HFFc6 (cell line): ENCODE results near the gene PAEP. TPM values are rescaled to one million over a fixed set of nuclear protein-coding genes. Genes with fewer than 3 reads are reported as not detected.
"Not testable (repeated sequence)": the region's sequence is repeated elsewhere in the genome, so short reads cannot be mapped to it uniquely, and the experiment has no call there.

Source experiments
- DNase-seq: peaks from one replicate; pipeline ENCODE4 v3.0.0-alpha.2; 2018
- H3K27ac Mint-ChIP-seq: 2 replicates; pipeline ENCODE4 v1.8.0; 2020; ENCODE audit warnings: mild to moderate bottlenecking, mixed read lengths
- H3K27me3 Mint-ChIP-seq: 2 replicates; pipeline ENCODE4 v1.8.0; 2021; ENCODE audit warnings: mild to moderate bottlenecking, moderate library complexity, mixed read lengths; ENCODE audit not compliant: insufficient read depth
- H3K36me3 Mint-ChIP-seq: 2 replicates; pipeline ENCODE4 v1.8.0; 2021; ENCODE audit warnings: low read depth, mixed read lengths
- H3K4me1 Mint-ChIP-seq: 2 replicates; pipeline ENCODE4 v1.8.0; 2020; ENCODE audit warnings: low read depth, mixed read lengths
- H3K4me3 Mint-ChIP-seq: 2 replicates; pipeline ENCODE4 v1.8.0; 2020; ENCODE audit warnings: mild to moderate bottlenecking, moderate library complexity, mixed read lengths
- H3K9me3 Mint-ChIP-seq: 2 replicates; pipeline ENCODE4 v1.8.0; 2020; ENCODE audit warnings: mild to moderate bottlenecking, mixed read lengths
- CTCF ChIP-seq: fragments of 200-600 bp; sonication (generic); IDR thresholded peaks from 2 replicates; pipeline ENCODE4 v1.5.0; 2021; ENCODE audit warnings: antibody characterized with exemption, mild to moderate bottlenecking
- total RNA-seq, 6 experiments: library from RNA; stranded (reverse); fragmentation: NEBNext Ultra II Directional; extraction: Animal tissue kit (Norgen Biotek cat#: 25700); gene quantifications; 2 replicates in 1 of 6; 3 replicates in 5 of 6; pipeline ENCODE4 v1.2.3, GENCODE V29; 2021

The PAEP gene
- total RNA-seq, 6 experiments from 2014 or later: not detected

DNA sequence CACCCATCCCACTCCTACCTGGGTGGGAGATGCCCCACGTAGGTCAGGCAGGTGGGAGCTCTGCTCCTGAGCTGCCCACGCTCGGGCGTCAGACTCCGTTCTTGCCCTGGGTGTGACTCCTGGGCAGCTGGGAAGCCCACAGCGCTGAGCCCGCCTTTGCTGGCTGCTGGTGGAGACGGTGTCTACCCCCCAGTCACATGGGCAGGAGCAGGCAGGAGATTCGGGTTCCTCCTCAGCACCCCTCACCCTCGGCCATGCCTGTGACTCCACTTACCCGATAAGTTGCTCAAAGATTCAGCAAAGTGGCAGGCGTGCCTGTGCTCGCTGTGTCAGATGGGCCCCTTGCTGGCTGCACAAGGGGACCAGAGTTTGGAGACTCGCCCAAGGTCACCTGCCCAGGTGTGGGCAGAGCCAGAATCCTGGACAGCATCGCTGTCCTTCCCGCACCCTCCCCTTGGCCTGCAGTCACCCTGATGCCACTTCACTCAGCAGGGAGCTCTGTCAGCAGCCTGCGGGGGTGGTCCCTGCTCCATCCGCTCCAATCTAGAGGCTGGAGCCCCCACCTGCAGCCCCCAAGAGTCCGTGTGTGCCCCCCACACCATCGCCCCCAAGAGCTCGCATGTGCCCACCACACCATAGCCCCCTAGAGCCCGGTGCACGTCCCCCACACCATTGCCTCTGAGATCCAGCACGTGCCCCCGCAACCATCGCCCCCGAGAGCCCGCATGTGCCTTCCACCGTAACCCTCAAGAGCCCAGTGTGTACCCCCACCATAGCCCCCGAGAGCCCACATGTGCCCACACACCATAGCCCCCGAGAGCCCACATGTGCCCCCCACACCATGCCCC is 36.1 kb upstream of the PAEP start:
- no peak for DNase-seq
- H3K27me3 Mint-ChIP-seq: peaks cover 7% of the 10 kb centered on the region; the same call in 1 of the 2 replicates
- H3K9me3 Mint-ChIP-seq: no peaks in the 10 kb centered on the region
- no peak overlapping the region for H3K4me3 Mint-ChIP-seq
- no peaks in the 10 kb centered on the region for H3K36me3 Mint-ChIP-seq
- H3K4me1 Mint-ChIP-seq: no peaks in the 10 kb centered on the region
- no peak for TF ChIP-seq CTCF
- H3K27ac Mint-ChIP-seq: no peak overlapping the region

- H3K27me3 Mint-ChIP-seq: peaks cover 3% of the 10 kb centered on the region; the same call in 1 of the 2 replicates
- DNase-seq: no peak
- H3K36me3 Mint-ChIP-seq: no peaks in the 10 kb centered on the region
- no peak for TF ChIP-seq CTCF
- no peak overlapping the region for H3K27ac Mint-ChIP-seq
- H3K4me1 Mint-ChIP-seq: no peaks in the 10 kb centered on the region
- no peaks in the 10 kb centered on the region for H3K9me3 Mint-ChIP-seq
- no peak overlapping the region for H3K4me3 Mint-ChIP-seq
These were observed 35.3 kb upstream of the PAEP start for GRCh38 chr9:135526089-135526729.

DNA sequence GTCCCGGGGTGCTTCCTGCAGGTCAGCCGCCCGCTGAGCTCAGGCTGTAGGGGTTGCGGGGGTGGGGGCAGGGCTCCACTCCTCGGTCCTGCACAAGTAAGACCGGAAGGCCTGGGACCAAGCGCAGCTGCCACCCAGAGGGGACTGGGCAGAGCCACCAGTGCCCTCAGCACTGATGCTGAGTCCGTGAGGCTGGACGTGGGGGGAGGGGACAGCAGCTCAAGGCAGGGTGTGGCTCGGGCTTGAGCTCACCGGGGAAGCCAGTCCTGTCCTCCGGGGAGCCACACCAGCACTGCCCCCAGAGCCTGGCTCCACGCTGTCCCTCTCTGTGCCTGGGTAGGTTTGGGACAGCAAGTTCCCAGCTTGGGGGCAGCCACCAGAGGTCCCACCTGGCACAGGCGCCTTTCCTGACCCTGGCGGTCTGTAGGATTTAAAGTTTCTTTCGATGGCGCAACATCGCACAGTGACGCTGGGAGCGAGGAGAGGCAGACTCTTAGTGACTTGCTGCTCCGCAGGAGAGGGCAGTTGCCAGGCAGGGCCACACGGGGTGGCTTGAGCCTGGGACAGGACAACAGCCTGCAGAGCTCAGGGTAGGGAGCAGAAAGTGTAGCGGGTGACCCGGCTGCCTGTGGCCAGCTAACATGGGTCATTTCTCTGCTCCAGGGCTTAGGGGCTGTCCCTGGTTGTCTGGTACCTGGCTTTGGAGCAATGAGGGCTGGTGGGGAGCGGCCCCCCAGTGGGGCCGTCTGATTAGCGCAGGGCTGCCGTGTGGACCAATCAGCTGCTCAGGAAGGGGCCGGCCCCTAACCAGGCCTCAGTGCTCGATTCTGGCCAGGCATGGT is 34.6 kb upstream of the PAEP start:
- Mint-ChIP-seq H3K27ac (no peak overlapping the region), H3K36me3 (no peaks in the 10 kb centered on the region), H3K9me3 (no peaks in the 10 kb centered on the region), H3K27me3 (peaks cover 1% of the 10 kb centered on the region; the same call in 1 of the 2 replicates), H3K4me3 (no peak overlapping the region), H3K4me1 (no peaks in the 10 kb centered on the region)
- no peak for TF ChIP-seq CTCF
- DNase-seq: no peak

DNA sequence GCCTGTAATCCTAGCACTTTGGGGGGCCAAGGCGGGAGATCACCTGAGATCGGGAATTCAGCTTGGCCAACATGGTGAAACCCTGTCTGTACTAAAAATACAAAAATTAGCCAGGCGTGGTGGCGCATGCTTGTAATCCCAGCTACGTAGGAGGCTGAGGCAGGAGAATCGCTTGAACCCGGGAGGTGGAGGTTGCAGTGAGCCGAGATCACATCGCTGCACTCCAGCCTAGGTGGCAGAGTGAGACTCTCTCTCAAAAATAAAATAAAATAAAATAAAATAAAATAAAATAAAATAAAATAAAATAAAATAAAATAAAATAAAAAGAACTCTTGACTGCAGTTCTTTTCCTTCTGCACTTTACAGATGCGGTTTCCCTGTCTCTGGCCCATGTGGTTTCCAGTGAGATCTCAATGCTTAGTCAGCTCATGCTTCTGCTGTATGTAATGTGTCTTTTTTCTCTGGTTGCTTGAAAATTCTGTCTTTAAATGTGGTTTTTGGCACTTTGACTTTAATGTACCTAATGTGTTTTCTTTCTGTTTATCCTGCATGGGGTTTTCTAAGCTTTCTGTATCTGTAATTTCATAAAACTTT is 32.6 kb upstream of the PAEP start:
- H3K4me1 Mint-ChIP-seq, DNase-seq, H3K27me3 Mint-ChIP-seq, H3K9me3 Mint-ChIP-seq, H3K4me3 Mint-ChIP-seq, H3K27ac Mint-ChIP-seq, H3K36me3 Mint-ChIP-seq: not testable (repeated sequence)

DNA sequence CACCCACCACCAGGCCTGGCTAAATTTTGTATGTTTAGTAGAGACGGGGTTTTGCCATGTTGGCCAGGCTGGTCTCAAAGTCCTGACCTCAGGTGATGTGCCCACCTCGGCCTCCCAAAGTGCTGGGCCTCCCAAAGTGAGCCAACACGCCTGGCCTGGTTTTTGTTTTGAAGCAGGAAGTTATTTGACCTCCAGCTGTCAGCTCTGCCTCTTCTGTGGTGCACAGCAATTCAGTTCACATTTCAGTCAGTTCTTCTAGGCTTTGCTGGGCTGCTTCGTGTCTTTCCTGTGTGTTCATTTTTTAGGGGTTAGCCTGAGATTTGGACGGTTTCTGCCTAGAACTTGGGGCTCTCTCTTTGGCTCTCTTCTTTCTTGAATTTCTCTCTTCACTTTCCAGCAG is 31.4 kb upstream of the PAEP start:
- Mint-ChIP-seq H3K36me3 (no peaks in the 10 kb centered on the region), H3K4me1 (no peaks in the 10 kb centered on the region)

More for the DNA sequence above, 31.4 kb upstream of the PAEP start:
- H3K9me3 Mint-ChIP-seq: no peaks in the 10 kb centered on the region
- H3K27me3 Mint-ChIP-seq: peaks cover 11% of the 10 kb centered on the region
- TF ChIP-seq CTCF: no peak
- H3K27ac Mint-ChIP-seq: no peak overlapping the region
- no peak for DNase-seq
- H3K4me3 Mint-ChIP-seq: no peak overlapping the region
